WERI-Rb-1 (cell line): Measurements from ENCODE around the gene SORBS1.

Experiments used
- DNase-seq: peaks from one replicate; pipeline ENCODE4 v3.0.0-alpha.2; 2020
- H3K27ac ChIP-seq: fragments of 250-450 bp; sonication (Bioruptor Pico); 2 replicates; pipeline ENCODE4 v1.5.1; 2020; ENCODE audit warnings: mild to moderate bottlenecking, moderate library complexity
- H3K27me3 ChIP-seq: fragments of 250-450 bp; sonication (Bioruptor Pico); 2 replicates; pipeline ENCODE4 v1.5.1; 2021; ENCODE audit warnings: mild to moderate bottlenecking, low read depth, moderate library complexity; ENCODE audit not compliant: insufficient read depth, severe bottlenecking
- H3K36me3 ChIP-seq: fragments of 250-450 bp; sonication (Bioruptor Pico); 2 replicates; pipeline ENCODE4 v1.5.1; 2020; ENCODE audit warnings: mild to moderate bottlenecking, moderate library complexity
- H3K4me3 ChIP-seq: 2 replicates; pipeline ENCODE4 v1.5.1; 2011; ENCODE audit warnings: low read depth, mild to moderate bottlenecking, control low read depth, low read length
- H3K9me3 ChIP-seq: fragments of 250-450 bp; sonication (Bioruptor Pico); 2 replicates; pipeline ENCODE4 v1.5.1; 2021; ENCODE audit warnings: mild to moderate bottlenecking, moderate library complexity; ENCODE audit not compliant: severe bottlenecking
- TF ChIP-seq, protein P1 (sequence below): IDR thresholded peaks from 2 replicates; pipeline ENCODE4 v1.5.1; 2011; ENCODE audit warnings: low read depth, mild to moderate bottlenecking, control low read depth, inconsistent platforms, low read length

The SORBS1 gene

DNA sequence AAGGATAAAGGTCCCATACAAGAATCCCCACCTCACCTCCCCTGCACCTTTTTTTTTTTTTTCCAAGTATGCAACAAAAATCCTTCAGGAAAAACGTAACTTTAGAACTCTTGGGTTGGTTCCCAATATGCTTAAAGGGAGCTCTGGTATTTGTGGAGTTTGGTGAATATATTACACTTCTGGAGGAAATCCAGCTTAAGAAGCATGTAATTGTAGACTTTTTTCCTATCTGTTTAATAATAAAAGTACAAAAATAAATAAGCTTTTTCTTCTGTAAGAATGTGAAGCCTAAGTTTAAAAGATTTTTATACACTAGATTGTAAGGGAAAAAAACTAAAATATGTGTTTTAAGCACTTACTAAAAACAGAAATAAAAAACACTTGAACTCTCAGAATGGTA, 102.3 kb downstream of the SORBS1 start:
- H3K4me3 ChIP-seq: no peak overlapping the region
- H3K27ac ChIP-seq: no peak overlapping the region
- H3K36me3 ChIP-seq: no peaks in the 10 kb centered on the region
- no peaks in the 10 kb centered on the region for H3K9me3 ChIP-seq
- TF ChIP-seq, protein P1, sequence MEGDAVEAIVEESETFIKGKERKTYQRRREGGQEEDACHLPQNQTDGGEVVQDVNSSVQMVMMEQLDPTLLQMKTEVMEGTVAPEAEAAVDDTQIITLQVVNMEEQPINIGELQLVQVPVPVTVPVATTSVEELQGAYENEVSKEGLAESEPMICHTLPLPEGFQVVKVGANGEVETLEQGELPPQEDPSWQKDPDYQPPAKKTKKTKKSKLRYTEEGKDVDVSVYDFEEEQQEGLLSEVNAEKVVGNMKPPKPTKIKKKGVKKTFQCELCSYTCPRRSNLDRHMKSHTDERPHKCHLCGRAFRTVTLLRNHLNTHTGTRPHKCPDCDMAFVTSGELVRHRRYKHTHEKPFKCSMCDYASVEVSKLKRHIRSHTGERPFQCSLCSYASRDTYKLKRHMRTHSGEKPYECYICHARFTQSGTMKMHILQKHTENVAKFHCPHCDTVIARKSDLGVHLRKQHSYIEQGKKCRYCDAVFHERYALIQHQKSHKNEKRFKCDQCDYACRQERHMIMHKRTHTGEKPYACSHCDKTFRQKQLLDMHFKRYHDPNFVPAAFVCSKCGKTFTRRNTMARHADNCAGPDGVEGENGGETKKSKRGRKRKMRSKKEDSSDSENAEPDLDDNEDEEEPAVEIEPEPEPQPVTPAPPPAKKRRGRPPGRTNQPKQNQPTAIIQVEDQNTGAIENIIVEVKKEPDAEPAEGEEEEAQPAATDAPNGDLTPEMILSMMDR: no peak
- no peaks in the 10 kb centered on the region for H3K27me3 ChIP-seq
- DNase-seq: no peak

DNA sequence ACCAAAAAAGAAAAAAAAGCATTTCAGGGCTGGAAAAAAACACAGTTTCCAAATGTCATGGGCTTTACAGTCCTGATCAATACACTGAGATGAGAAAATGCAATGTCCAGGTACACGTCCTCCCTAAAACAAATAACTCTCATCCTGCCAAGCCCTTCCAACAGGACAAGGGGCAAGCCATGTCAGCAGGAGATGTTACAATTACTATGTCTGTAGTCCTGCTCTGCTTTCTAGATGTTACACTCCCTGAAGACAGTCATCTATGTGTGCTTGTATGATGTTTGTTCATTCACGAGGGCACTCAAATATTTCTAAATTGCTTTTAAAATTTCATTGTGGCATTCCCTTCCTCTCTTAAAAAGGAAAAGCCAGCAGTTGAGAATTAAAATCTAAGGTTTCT, 103.2 kb downstream of the SORBS1 start:
- no peak overlapping the region for H3K27ac ChIP-seq
- H3K4me3 ChIP-seq: no peak overlapping the region
- H3K27me3 ChIP-seq: no peaks in the 10 kb centered on the region
- TF ChIP-seq, protein P1: no peak
- no peak for DNase-seq
- no peaks in the 10 kb centered on the region for H3K36me3 ChIP-seq
- no peaks in the 10 kb centered on the region for H3K9me3 ChIP-seq

DNA sequence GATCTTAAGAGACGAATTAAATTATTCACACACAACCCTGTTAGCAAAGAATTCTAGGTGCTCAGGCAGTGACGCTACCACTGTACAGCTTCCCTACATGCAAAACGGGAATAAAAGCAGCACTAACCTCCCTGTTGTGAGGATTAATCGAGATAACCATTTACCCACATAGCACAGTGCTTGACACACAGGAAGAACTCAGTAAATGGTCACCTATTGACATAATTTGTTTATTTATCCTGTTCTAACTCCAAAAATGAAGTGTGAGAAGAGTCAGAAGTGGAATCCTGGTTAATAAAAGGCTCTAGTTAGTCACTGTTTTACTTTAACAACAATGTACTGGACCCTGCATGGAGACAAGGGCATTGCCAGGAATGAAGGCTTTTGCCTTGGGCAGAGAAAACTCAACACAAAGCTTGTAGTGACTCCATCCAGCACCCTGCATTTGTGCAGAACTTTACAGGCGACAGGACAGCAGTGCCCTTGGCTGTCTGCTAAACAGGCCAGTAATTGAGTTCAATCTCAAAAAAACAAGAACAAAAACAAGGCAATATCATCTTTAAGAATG, 103.8 kb downstream of the SORBS1 start:
- TF ChIP-seq, protein P1: no peak
- no peak for DNase-seq
- Histone ChIP-seq H3K27me3 (no peaks in the 10 kb centered on the region), H3K27ac (no peak overlapping the region), H3K9me3 (no peaks in the 10 kb centered on the region), H3K36me3 (no peaks in the 10 kb centered on the region), H3K4me3 (no peak overlapping the region)

DNA sequence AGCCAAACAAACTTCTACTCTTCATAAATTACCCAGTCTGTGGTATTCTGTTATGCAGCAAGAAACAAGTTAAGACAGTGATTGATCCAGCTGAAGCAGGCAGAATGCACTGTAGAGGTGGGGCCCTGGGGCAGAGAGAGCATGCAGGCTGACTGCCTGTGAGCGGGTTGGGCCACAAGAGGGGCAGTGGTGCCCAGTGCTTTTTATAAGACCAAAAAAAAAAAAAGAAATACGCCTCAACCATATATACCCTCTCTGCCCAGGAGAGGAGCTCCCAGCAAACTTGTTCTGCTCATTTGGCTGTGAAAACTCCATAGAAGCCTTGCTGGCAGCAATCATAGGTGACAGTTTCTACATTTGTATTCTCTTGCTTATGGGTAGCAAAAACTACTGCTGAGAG, 104.7 kb downstream of the SORBS1 start:
- DNase-seq: no peak
- no peaks in the 10 kb centered on the region for H3K9me3 ChIP-seq
- no peaks in the 10 kb centered on the region for H3K36me3 ChIP-seq
- TF ChIP-seq, protein P1: no peak
- H3K4me3 ChIP-seq: no peak overlapping the region
- no peak overlapping the region for H3K27ac ChIP-seq
- H3K27me3 ChIP-seq: no peaks in the 10 kb centered on the region

DNA sequence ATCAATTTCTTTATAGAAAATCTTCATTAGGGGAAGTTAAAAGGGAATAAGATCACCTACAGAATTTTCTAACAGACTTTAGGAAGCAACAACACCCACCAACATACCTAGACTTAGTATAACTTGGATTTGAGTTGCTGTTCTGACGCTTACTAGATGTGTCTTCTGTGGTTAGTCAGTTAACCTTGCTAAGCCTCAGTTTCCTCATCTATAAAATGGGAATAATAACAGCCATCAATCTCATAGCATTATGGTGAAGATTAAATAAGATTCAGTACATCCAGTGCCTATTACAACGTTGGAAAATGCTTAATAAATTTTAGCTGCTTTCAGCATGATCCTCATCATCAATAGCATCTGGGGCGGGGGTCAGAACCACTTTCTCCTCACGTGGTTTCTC, 106.2 kb downstream of the SORBS1 start:
- Histone ChIP-seq H3K36me3 (no peaks in the 10 kb centered on the region), H3K9me3 (no peaks in the 10 kb centered on the region), H3K27me3 (no peaks in the 10 kb centered on the region), H3K27ac (no peak overlapping the region), H3K4me3 (no peak overlapping the region)
- TF ChIP-seq, protein P1: no peak
- DNase-seq: no peak

DNA sequence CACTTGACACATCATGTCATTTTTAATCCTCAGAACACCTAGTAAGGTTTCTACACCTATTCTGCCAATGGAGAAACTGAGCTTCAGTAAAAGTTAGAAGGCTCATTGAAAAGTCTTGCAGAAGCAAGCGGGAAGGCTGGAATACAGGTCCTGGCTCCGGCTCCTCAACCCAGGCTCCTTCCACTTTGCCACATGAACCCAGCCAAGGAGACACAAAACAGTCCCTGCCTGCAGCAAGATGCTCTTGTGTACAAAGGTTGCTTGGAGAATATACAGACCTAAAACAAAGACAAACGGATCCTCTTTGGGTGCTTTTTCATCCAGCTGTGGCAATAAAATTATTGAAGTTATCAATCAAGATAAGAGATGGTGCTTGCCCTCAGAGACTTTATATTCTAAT, 106.8 kb downstream of the SORBS1 start:
- no peak overlapping the region for H3K4me3 ChIP-seq
- TF ChIP-seq, protein P1: no peak
- H3K27me3 ChIP-seq: no peaks in the 10 kb centered on the region
- H3K27ac ChIP-seq: no peak overlapping the region
- DNase-seq: no peak
- H3K36me3 ChIP-seq: no peaks in the 10 kb centered on the region
- H3K9me3 ChIP-seq: no peaks in the 10 kb centered on the region
